Natural killer cell (primary cell): ENCODE data around the gene ZNF398. TPM values are rescaled to one million over a fixed set of nuclear protein-coding genes. Genes with fewer than 3 reads are reported as not detected.

Experiments used
- ATAC-seq, 3 donors: fragments of 150-1000 bp in 2 of 3; fragments of 200-7000 bp in 1 of 3; cut with Tn5 transposase; 1 replicate in 1 of 3; 2 replicates in 2 of 3; pipeline ENCODE4 v1.10.0; 2021; ENCODE audit warnings: mild to moderate bottlenecking in 2 of 3, moderate library complexity in 2 of 3
- DNase-seq, 2 donors: peaks; one replicate each; pipeline versions ENCODE4 v3.0.0 to v3.0.0-alpha.2; 2013 to 2021; ENCODE audit warnings: mixed read lengths in 1 of 2
- H3K27ac ChIP-seq: one replicate; pipeline ENCODE4 v1.5.1; 2013; ENCODE audit warnings: mild to moderate bottlenecking, low read length
- H3K27me3 ChIP-seq: one replicate; pipeline ENCODE4 v1.6.1; 2013; ENCODE audit warnings: low read length; ENCODE audit not compliant: control insufficient read depth, insufficient read depth
- H3K36me3 ChIP-seq: one replicate; pipeline ENCODE4 v1.6.1; 2013; ENCODE audit warnings: low read length; ENCODE audit not compliant: control insufficient read depth, insufficient read depth
- H3K4me1 ChIP-seq: one replicate; pipeline ENCODE4 v1.6.1; 2013; ENCODE audit warnings: low read length; ENCODE audit not compliant: control insufficient read depth, insufficient read depth
- H3K4me3 ChIP-seq: one replicate; pipeline ENCODE4 v1.5.1; 2013; ENCODE audit warnings: low read length
- H3K9me3 ChIP-seq: one replicate; pipeline ENCODE4 v1.6.1; 2013; ENCODE audit warnings: low read length; ENCODE audit not compliant: control insufficient read depth, insufficient read depth
- H3K27ac Mint-ChIP-seq, 2 donors: one replicate each; pipeline ENCODE4 v1.8.0; 2022; ENCODE audit warnings: mild to moderate bottlenecking in 2 of 2, mixed read lengths in 2 of 2, moderate library complexity in 1 of 2
- H3K27me3 Mint-ChIP-seq, 2 donors: one replicate each; pipeline ENCODE4 v1.8.0; 2022; ENCODE audit warnings: low read depth in 2 of 2, mixed read lengths in 2 of 2
- H3K36me3 Mint-ChIP-seq: one replicate; pipeline ENCODE4 v1.8.0; 2022; ENCODE audit warnings: mixed read lengths
- H3K4me1 Mint-ChIP-seq, 2 donors: one replicate each; pipeline ENCODE4 v1.8.0; 2022; ENCODE audit warnings: mixed read lengths in 2 of 2
- H3K4me3 Mint-ChIP-seq: one replicate; pipeline ENCODE4 v1.8.0; 2022; ENCODE audit warnings: mild to moderate bottlenecking, moderate library complexity, mixed read lengths
- H3K9me3 Mint-ChIP-seq, 2 donors: one replicate each; pipeline ENCODE4 v1.8.0; 2022; ENCODE audit warnings: mixed read lengths in 2 of 2
- CTCF ChIP-seq: fragments of 200-600 bp; IDR thresholded peaks from one replicate; pipeline ENCODE4 v1.8.0; 2022; ENCODE audit warnings: antibody characterized with exemption
- WGBS: methylation state at CpG from one replicate; pipeline ENCODE4 v1.1.7; 2013; ENCODE audit warnings: missing lambda C conversion rate; ENCODE audit not compliant: insufficient coverage; 5-methylcytosine and 5-hydroxymethylcytosine counted together
- intact Hi-C: fragments of 100-400 bp; cut with micrococcal nuclease; formaldehyde crosslinking; loops from one replicate; pipeline ENCODE4 v1.14.2; 2022
- total RNA-seq, 4 donors: library from RNA; stranded (reverse); fragments of 120-200 nt in 1 of 4; gene quantifications; one replicate each; pipeline versions ENCODE4 v1.2.3 to v1.2.4, GENCODE V29; 2013 to 2022

The ZNF398 gene
- total RNA-seq, 3 donors from 2014 or later (not counting 1 experiment from before 2014, with no cell fraction given), result 14.8 to 18.5 (median 18.5) TPM

- peaks cover 4 to 8% of the 10 kb centered on the region in 2 donors for H3K4me1 Mint-ChIP-seq
- no peak overlapping the region for H3K27ac Mint-ChIP-seq
- H3K9me3 ChIP-seq, result no peaks in the 10 kb centered on the region
- no peak overlapping the region for H3K27ac ChIP-seq
- no peaks in the 10 kb centered on the region for H3K36me3 Mint-ChIP-seq
- WGBS, result 97% methylated on average over 20 of the region's 39 CpGs
- H3K27me3 Mint-ChIP-seq, result no peaks in the 10 kb centered on the region
- H3K4me3 ChIP-seq, result no peak overlapping the region
- H3K4me1 ChIP-seq, result no peaks in the 10 kb centered on the region
- intact Hi-C loops, result no loop called here
- H3K36me3 ChIP-seq, result peaks cover 17% of the 10 kb centered on the region
- H3K9me3 Mint-ChIP-seq, result no peaks in the 10 kb centered on the region
- TF ChIP-seq CTCF, result no peak
- no peaks in the 10 kb centered on the region for H3K27me3 ChIP-seq
- DNase-seq (no peak), ATAC-seq (no peak)
- H3K4me3 Mint-ChIP-seq, result no peak overlapping the region
Measured at GRCh38 chr7:149223761-149224160, 76.5 kb downstream of the ZNF398 start.

GRCh38 chr7:149224352-149224751 is 77.1 kb downstream of the ZNF398 start:
- 98% methylated on average over 37 of the region's 37 CpGs for WGBS
- no peaks in the 10 kb centered on the region for H3K9me3 Mint-ChIP-seq
- H3K4me3 ChIP-seq, result no peak overlapping the region
- H3K27ac ChIP-seq, result no peak overlapping the region
- no peaks in the 10 kb centered on the region for H3K27me3 ChIP-seq
- no peaks in the 10 kb centered on the region for H3K4me1 ChIP-seq
- no peak overlapping the region for H3K4me3 Mint-ChIP-seq
- no peak for DNase-seq
- peaks cover 4% of the 10 kb centered on the region in 2 donors for H3K4me1 Mint-ChIP-seq
- no peaks in the 10 kb centered on the region for H3K36me3 Mint-ChIP-seq
- peaks cover 13% of the 10 kb centered on the region for H3K36me3 ChIP-seq
- intact Hi-C loops, result no loop called here
- TF ChIP-seq CTCF, result no peak
- no peaks in the 10 kb centered on the region for H3K9me3 ChIP-seq
- H3K27me3 Mint-ChIP-seq, result no peaks in the 10 kb centered on the region
- ATAC-seq, result no peak
- no peak overlapping the region for H3K27ac Mint-ChIP-seq

GRCh38 chr7:149225106-149225505 is 77.9 kb downstream of the ZNF398 start:
- H3K36me3 ChIP-seq, result peaks cover 13% of the 10 kb centered on the region
- H3K4me1 Mint-ChIP-seq, result peaks cover 0 to 4% of the 10 kb centered on the region in 2 donors
- WGBS, result 95% methylated on average over 18 of the region's 19 CpGs

More at GRCh38 chr7:149225106-149225505, 77.9 kb downstream of the ZNF398 start:
- intact Hi-C loops, result no loop called here
- no peak overlapping the region for H3K27ac ChIP-seq
- no peaks in the 10 kb centered on the region for H3K9me3 ChIP-seq
- H3K36me3 Mint-ChIP-seq, result no peaks in the 10 kb centered on the region
- DNase-seq (no peak), ATAC-seq (no peak)
- TF ChIP-seq CTCF, result no peak
- H3K4me1 ChIP-seq, result no peaks in the 10 kb centered on the region
- H3K27me3 Mint-ChIP-seq, result no peaks in the 10 kb centered on the region
- no peak overlapping the region for H3K4me3 Mint-ChIP-seq
- no peak overlapping the region for H3K27ac Mint-ChIP-seq
- H3K27me3 ChIP-seq, result no peaks in the 10 kb centered on the region
- H3K9me3 Mint-ChIP-seq, result no peaks in the 10 kb centered on the region
- H3K4me3 ChIP-seq, result no peak overlapping the region
